ENCODE data around the gene ITM2C. TPM values are rescaled to one million over a fixed set of nuclear protein-coding genes. Genes with fewer than 3 reads are reported as not detected.

The ITM2C gene
- total RNA-seq, 4 donors from 2014 or later, result 4.9 to 11.2 (median 10.8) TPM

DNA sequence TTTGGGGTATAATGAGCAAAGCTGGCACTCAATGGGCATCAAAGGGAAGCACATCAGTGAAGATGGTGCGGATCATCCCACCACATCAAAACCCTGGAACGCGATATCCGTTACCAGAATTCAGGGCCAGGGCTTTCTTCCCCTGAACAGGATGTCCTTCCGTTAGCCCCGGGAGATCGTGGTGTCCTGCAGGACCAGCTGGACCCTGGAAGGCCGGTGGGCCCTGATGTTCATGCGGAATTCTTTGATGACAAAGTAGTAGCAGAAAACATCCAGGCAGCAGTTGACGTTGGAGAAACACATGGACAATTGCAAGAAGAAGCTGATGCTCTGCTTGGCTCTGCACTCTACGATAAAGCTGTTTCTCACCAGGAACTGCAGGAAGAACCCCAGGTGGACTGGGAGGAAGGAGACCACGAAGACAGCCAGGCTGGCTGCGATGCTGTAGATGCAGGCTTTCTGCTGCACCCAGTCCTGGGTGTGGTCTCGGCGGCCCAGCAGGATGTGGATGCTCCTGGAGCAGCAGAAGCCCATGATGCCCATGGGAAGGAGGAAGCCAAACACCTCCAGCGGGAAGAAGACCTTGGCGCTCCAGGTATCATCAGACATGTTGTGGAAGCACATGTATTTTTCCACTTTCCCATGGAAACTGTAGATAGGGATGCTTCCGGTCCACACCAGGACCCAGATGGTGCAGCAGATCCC is 45.3 kb downstream of the ITM2C start:
- TF ChIP-seq POLR2A (IDR thresholded peaks at IDR 0.05), result no peak
- TF ChIP-seq, protein P1, sequence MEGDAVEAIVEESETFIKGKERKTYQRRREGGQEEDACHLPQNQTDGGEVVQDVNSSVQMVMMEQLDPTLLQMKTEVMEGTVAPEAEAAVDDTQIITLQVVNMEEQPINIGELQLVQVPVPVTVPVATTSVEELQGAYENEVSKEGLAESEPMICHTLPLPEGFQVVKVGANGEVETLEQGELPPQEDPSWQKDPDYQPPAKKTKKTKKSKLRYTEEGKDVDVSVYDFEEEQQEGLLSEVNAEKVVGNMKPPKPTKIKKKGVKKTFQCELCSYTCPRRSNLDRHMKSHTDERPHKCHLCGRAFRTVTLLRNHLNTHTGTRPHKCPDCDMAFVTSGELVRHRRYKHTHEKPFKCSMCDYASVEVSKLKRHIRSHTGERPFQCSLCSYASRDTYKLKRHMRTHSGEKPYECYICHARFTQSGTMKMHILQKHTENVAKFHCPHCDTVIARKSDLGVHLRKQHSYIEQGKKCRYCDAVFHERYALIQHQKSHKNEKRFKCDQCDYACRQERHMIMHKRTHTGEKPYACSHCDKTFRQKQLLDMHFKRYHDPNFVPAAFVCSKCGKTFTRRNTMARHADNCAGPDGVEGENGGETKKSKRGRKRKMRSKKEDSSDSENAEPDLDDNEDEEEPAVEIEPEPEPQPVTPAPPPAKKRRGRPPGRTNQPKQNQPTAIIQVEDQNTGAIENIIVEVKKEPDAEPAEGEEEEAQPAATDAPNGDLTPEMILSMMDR (IDR thresholded peaks at IDR 0.05 in 4 of 5, conservative IDR thresholded peaks at IDR 0.05 in 1 of 5), result no peak
- no peak overlapping the region for H3K4me3 ChIP-seq
- intact Hi-C loops (cut with DNase I; ENCODE audit: low total_unique reads) (no loop called here), in situ Hi-C loops (cut with MboI; ENCODE audit: low sequenced_read_pairs in 4 of 4) (no loop called here)
- H3K4me1 ChIP-seq, result no peaks in the 10 kb centered on the region
- H3K36me3 ChIP-seq, result no peaks in the 10 kb centered on the region
- H3K27ac ChIP-seq, result no peak overlapping the region
- no peaks in the 10 kb centered on the region for H3K9me3 ChIP-seq
- H3K27me3 ChIP-seq, result peaks cover 0 to 4% (median 3%) of the 10 kb centered on the region in 3 donors
- peak in 1 of 2 donors; percentile 3 for DNase-seq
- ATAC-seq, result no peak

DNA sequence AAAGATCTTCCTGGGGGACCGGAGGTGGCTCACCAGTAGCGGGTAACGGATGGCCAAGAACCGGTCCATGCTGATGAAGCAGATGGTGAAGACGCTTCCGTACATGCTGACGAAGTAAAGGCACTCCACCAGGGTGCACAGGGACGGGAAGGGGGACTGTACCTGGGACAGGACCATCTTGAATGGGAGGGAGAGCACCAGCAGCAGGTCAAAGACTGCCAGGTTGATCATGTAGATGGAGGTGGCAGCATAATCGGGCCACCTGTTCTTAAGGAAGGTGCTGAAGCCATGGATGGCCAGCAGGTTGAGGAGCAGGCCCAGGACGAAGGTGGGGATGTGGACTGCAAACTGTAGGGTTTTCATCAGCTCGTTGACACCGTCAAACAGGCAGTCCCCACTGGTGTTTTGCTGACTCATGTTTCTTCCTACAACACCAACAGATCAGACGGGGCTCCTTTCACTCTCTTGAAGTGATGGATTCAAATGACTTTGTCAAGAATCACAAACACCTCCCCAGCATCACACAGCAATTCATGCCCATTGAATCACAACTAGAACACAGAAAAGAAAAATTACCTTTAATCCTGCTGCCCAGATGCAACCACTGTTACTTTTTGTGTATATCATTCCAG is 45.9 kb downstream of the ITM2C start:
- no peak overlapping the region for H3K4me3 ChIP-seq
- intact Hi-C loops (cut with DNase I; ENCODE audit: low total_unique reads), result no loop called here

DNA sequence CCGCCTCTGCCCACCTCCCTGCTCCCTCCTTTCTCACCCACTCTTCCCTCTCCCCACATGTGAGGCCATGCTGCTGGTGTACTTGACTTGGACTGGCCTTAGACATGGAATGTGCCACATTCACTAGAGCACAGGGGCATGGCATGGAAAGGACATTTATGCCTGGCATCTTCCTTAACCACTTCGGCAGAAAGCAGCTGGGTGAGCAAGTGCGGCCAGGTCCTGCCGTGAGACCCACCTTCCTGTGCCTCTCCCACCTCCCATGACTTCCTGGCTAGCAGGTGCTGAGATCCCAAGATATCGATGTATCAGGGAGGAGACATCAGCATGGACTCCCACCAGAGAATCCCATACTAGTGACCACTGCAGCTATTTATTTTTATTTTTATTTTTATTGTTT is 47.3 kb downstream of the ITM2C start:
- Histone ChIP-seq H3K9me3 (no peaks in the 10 kb centered on the region), H3K4me3 (no peak overlapping the region), H3K27ac (no peak overlapping the region), H3K27me3 (peaks cover 0 to 4% (median 3%) of the 10 kb centered on the region in 3 donors), H3K4me1 (no peaks in the 10 kb centered on the region), H3K36me3 (no peaks in the 10 kb centered on the region)
- DNase-seq, result no peak
- TF ChIP-seq POLR2A (IDR thresholded peaks at IDR 0.05), result no peak
- TF ChIP-seq, protein P1 (IDR thresholded peaks at IDR 0.05 in 4 of 5, conservative IDR thresholded peaks at IDR 0.05 in 1 of 5), result no peak
- intact Hi-C loops (cut with DNase I; ENCODE audit: low total_unique reads), result no loop called here
- no peak for ATAC-seq
- in situ Hi-C loops (cut with MboI; ENCODE audit: low sequenced_read_pairs in 4 of 4), result no loop called here

More for the DNA sequence above, 45.9 kb downstream of the ITM2C start:
- H3K36me3 ChIP-seq, result no peaks in the 10 kb centered on the region
- ATAC-seq (no peak), DNase-seq (peak in 1 of 2 donors; percentile 4)
- H3K27me3 ChIP-seq, result peaks cover 0 to 4% (median 3%) of the 10 kb centered on the region in 3 donors
- H3K4me1 ChIP-seq, result no peaks in the 10 kb centered on the region
- TF ChIP-seq POLR2A (IDR thresholded peaks at IDR 0.05), result no peak
- TF ChIP-seq, protein P1 (IDR thresholded peaks at IDR 0.05 in 4 of 5, conservative IDR thresholded peaks at IDR 0.05 in 1 of 5), result no peak
- in situ Hi-C loops (cut with MboI; ENCODE audit: low sequenced_read_pairs in 4 of 4), result no loop called here
- H3K9me3 ChIP-seq, result no peaks in the 10 kb centered on the region
- no peak overlapping the region for H3K27ac ChIP-seq

DNA sequence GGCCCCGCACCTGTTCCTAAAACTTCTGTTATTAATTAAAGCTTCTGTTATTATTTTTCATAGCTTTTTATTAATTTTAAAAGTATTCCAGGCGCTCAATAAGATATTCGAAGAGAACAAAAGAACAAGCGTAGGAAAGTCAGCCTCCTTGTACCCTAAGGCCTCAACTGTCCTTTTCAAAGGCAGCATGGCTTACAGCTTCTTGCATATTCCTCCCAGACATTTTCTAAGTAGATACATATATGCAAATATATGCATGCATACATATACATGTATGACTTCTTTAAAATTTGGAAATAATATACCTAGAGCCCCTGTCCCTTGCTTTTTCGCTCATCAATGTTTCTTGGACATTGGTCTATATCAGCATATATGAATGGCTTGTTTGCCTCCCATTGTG is 48.0 kb downstream of the ITM2C start:
- intact Hi-C loops (cut with DNase I; ENCODE audit: low total_unique reads) (no loop called here), in situ Hi-C loops (cut with MboI; ENCODE audit: low sequenced_read_pairs in 4 of 4) (no loop called here)
- ATAC-seq, result no peak
- H3K4me1 ChIP-seq, result no peaks in the 10 kb centered on the region
- H3K9me3 ChIP-seq, result no peaks in the 10 kb centered on the region
- no peak overlapping the region for H3K4me3 ChIP-seq
- DNase-seq, result no peak
- no peak overlapping the region for H3K27ac ChIP-seq
- peaks cover 0 to 4% (median 3%) of the 10 kb centered on the region in 3 donors for H3K27me3 ChIP-seq
- TF ChIP-seq, protein P1 (IDR thresholded peaks at IDR 0.05 in 4 of 5, conservative IDR thresholded peaks at IDR 0.05 in 1 of 5), result no peak
- H3K36me3 ChIP-seq, result no peaks in the 10 kb centered on the region

All from gastrocnemius medialis (tissue), 4 donors.